ENCODE measurements around the gene PTPN12. TPM values are rescaled to one million over a fixed set of nuclear protein-coding genes. Genes with fewer than 3 reads are reported as not detected.

PTPN12 gene
- total and polyA plus RNA-seq, 3 experiments from 2014 or later = 4.8 to 12.5 (median 11.3) TPM

GRCh38 chr7:77619314-77619713, 82.2 kb downstream of the PTPN12 start:
- H3K27me3 ChIP-seq (ENCODE audit: insufficient read depth, low read length, poor library complexity, severe bottlenecking) = no peaks in the 10 kb centered on the region
- ChIA-PET CTCF (interaction anchor here (1.2 kb wide), 1 partner anchor 33 kb away, joined by 3 read pairs; no protein-coding TSS in a partner anchor), POLR2A (no interaction called here)
- Mint-ChIP-seq H3K27ac (no peak overlapping the region), H3K9me3 (no peaks in the 10 kb centered on the region), H3K36me3 (peaks cover 4 to 32% (median 13%) of the 10 kb centered on the region in 3 donors), H3K27me3 (no peaks in the 10 kb centered on the region), H3K4me1 (no peaks in the 10 kb centered on the region), H3K4me3 (no peak overlapping the region)
- H3K36me3 ChIP-seq (ENCODE audit: insufficient read depth, low read length) = no peaks in the 10 kb centered on the region
- H3K4me1 ChIP-seq (ENCODE audit: insufficient read depth, low read length) = no peaks in the 10 kb centered on the region
- DNase-seq = no peak
- H3K27ac ChIP-seq (ENCODE audit: low read depth, low read length) = no peak overlapping the region
- H3K4me3 ChIP-seq (ENCODE audit: low read length) = no peak overlapping the region
- H3K9me3 ChIP-seq (ENCODE audit: low read length) = no peaks in the 10 kb centered on the region

GRCh38 chr7:77626586-77627308, 89.7 kb downstream of the PTPN12 start:
- H3K4me1 ChIP-seq (ENCODE audit: insufficient read depth, low read length) = no peaks in the 10 kb centered on the region
- Mint-ChIP-seq H3K9me3 (no peaks in the 10 kb centered on the region), H3K27ac (no peak overlapping the region), H3K4me1 (no peaks in the 10 kb centered on the region), H3K36me3 (peaks cover 4 to 34% (median 10%) of the 10 kb centered on the region in 3 donors), H3K4me3 (no peak overlapping the region), H3K27me3 (no peaks in the 10 kb centered on the region)
- no peak overlapping the region for H3K27ac ChIP-seq (ENCODE audit: low read depth, low read length)
- no peaks in the 10 kb centered on the region for H3K9me3 ChIP-seq (ENCODE audit: low read length)
- CTCF ChIA-PET = interaction anchor here (1.8 kb wide), 1 partner anchor 25 kb away, joined by 4 read pairs; no protein-coding TSS in a partner anchor
- no peak for DNase-seq
- H3K4me3 ChIP-seq (ENCODE audit: low read length) = no peak overlapping the region
- no peaks in the 10 kb centered on the region for H3K27me3 ChIP-seq (ENCODE audit: insufficient read depth, low read length, poor library complexity, severe bottlenecking)
- POLR2A ChIA-PET = no interaction called here
- peaks cover 6% of the 10 kb centered on the region for H3K36me3 ChIP-seq (ENCODE audit: insufficient read depth, low read length)

GRCh38 chr7:77627309-77627676, 90.2 kb downstream of the PTPN12 start:
- H3K9me3 ChIP-seq (ENCODE audit: low read length) = no peaks in the 10 kb centered on the region
- no peaks in the 10 kb centered on the region for H3K4me1 ChIP-seq (ENCODE audit: insufficient read depth, low read length)
- peaks cover 4 to 30% (median 10%) of the 10 kb centered on the region in 3 donors for H3K36me3 Mint-ChIP-seq
- H3K27ac Mint-ChIP-seq = no peak overlapping the region
- no peaks in the 10 kb centered on the region for H3K27me3 ChIP-seq (ENCODE audit: insufficient read depth, low read length, poor library complexity, severe bottlenecking)
- no peaks in the 10 kb centered on the region for H3K9me3 Mint-ChIP-seq
- no peaks in the 10 kb centered on the region for H3K4me1 Mint-ChIP-seq
- H3K27me3 Mint-ChIP-seq = no peaks in the 10 kb centered on the region
- no peak overlapping the region for H3K4me3 ChIP-seq (ENCODE audit: low read length)
- no peak overlapping the region for H3K4me3 Mint-ChIP-seq
- CTCF ChIA-PET = interaction anchor here (1.3 kb wide), 1 partner anchor 28 kb away, joined by 3 read pairs; no protein-coding TSS in a partner anchor
- DNase-seq = no peak
- POLR2A ChIA-PET = no interaction called here
- H3K27ac ChIP-seq (ENCODE audit: low read depth, low read length) = no peak overlapping the region
- peaks cover 6% of the 10 kb centered on the region for H3K36me3 ChIP-seq (ENCODE audit: insufficient read depth, low read length)

- H3K36me3 ChIP-seq (ENCODE audit: insufficient read depth, low read length) = peaks cover 6% of the 10 kb centered on the region
- no peak overlapping the region for H3K27ac ChIP-seq (ENCODE audit: low read depth, low read length)
- H3K27me3 Mint-ChIP-seq = no peaks in the 10 kb centered on the region
- H3K27me3 ChIP-seq (ENCODE audit: insufficient read depth, low read length, poor library complexity, severe bottlenecking) = no peaks in the 10 kb centered on the region
- H3K27ac Mint-ChIP-seq = no peak overlapping the region
- H3K4me3 Mint-ChIP-seq = no peak overlapping the region
- peaks cover 0 to 28% (median 10%) of the 10 kb centered on the region in 3 donors for H3K36me3 Mint-ChIP-seq
- H3K9me3 Mint-ChIP-seq = no peaks in the 10 kb centered on the region
- no peak for DNase-seq
- H3K9me3 ChIP-seq (ENCODE audit: low read length) = no peaks in the 10 kb centered on the region
- CTCF ChIA-PET = no interaction called here
- no peaks in the 10 kb centered on the region for H3K4me1 Mint-ChIP-seq
- POLR2A ChIA-PET = no interaction called here
- no peak overlapping the region for H3K4me3 ChIP-seq (ENCODE audit: low read length)
- H3K4me1 ChIP-seq (ENCODE audit: insufficient read depth, low read length) = no peaks in the 10 kb centered on the region
Observed at GRCh38 chr7:77629797-77630196, 92.7 kb downstream of the PTPN12 start.

- Histone ChIP-seq H3K4me3 (ENCODE audit: low read length) (no peak overlapping the region), H3K4me1 (ENCODE audit: insufficient read depth, low read length) (no peaks in the 10 kb centered on the region), H3K9me3 (ENCODE audit: low read length) (no peaks in the 10 kb centered on the region), H3K27ac (ENCODE audit: low read depth, low read length) (no peak overlapping the region), H3K36me3 (ENCODE audit: insufficient read depth, low read length) (peaks cover 5% of the 10 kb centered on the region), H3K27me3 (ENCODE audit: insufficient read depth, low read length, poor library complexity, severe bottlenecking) (no peaks in the 10 kb centered on the region)
- no peaks in the 10 kb centered on the region for H3K4me1 Mint-ChIP-seq
- H3K36me3 Mint-ChIP-seq = peaks cover 0 to 26% (median 6%) of the 10 kb centered on the region in 3 donors
- ChIA-PET POLR2A (no interaction called here), CTCF (no interaction called here)
- H3K27me3 Mint-ChIP-seq = no peaks in the 10 kb centered on the region
- H3K9me3 Mint-ChIP-seq = no peaks in the 10 kb centered on the region
- H3K27ac Mint-ChIP-seq = no peak overlapping the region
- DNase-seq = no peak
- no peak overlapping the region for H3K4me3 Mint-ChIP-seq
Observed at GRCh38 chr7:77631820-77632219, 94.7 kb downstream of the PTPN12 start.

GRCh38 chr7:77644774-77645173, 107.7 kb downstream of the PTPN12 start:
- no peaks in the 10 kb centered on the region for H3K9me3 ChIP-seq (ENCODE audit: low read length)
- no peaks in the 10 kb centered on the region for H3K27me3 Mint-ChIP-seq
- H3K36me3 Mint-ChIP-seq = peaks cover 0 to 22% (median 11%) of the 10 kb centered on the region in 3 donors
- no peak overlapping the region for H3K27ac ChIP-seq (ENCODE audit: low read depth, low read length)
- CTCF ChIA-PET = interaction anchor here (0.6 kb wide), 1 partner anchor 12 kb away, joined by 3 read pairs; no protein-coding TSS in a partner anchor
- DNase-seq = no peak
- H3K4me1 Mint-ChIP-seq = peaks cover 0 to 4% (median 0%) of the 10 kb centered on the region in 3 donors
- H3K27ac Mint-ChIP-seq = peak overlapping the region in 1 of 8 donors; percentile 94
- POLR2A ChIA-PET = no interaction called here
- H3K27me3 ChIP-seq (ENCODE audit: insufficient read depth, low read length, poor library complexity, severe bottlenecking) = no peaks in the 10 kb centered on the region
- no peak overlapping the region for H3K4me3 Mint-ChIP-seq
- no peaks in the 10 kb centered on the region for H3K4me1 ChIP-seq (ENCODE audit: insufficient read depth, low read length)
- H3K36me3 ChIP-seq (ENCODE audit: insufficient read depth, low read length) = no peaks in the 10 kb centered on the region
- H3K9me3 Mint-ChIP-seq = no peaks in the 10 kb centered on the region
- no peak overlapping the region for H3K4me3 ChIP-seq (ENCODE audit: low read length)

GRCh38 chr7:77648742-77649338, 111.7 kb downstream of the PTPN12 start:
- ChIA-PET CTCF (interaction anchor here (1.4 kb wide), 1 partner anchor 111 kb away, joined by 7 read pairs; no protein-coding TSS in a partner anchor), POLR2A (no interaction called here)
- H3K9me3 Mint-ChIP-seq = no peaks in the 10 kb centered on the region
- H3K36me3 Mint-ChIP-seq = peaks cover 0 to 7% (median 5%) of the 10 kb centered on the region in 3 donors
- H3K27me3 Mint-ChIP-seq = no peaks in the 10 kb centered on the region
- Histone ChIP-seq H3K36me3 (ENCODE audit: insufficient read depth, low read length) (no peaks in the 10 kb centered on the region), H3K27me3 (ENCODE audit: insufficient read depth, low read length, poor library complexity, severe bottlenecking) (no peaks in the 10 kb centered on the region), H3K9me3 (ENCODE audit: low read length) (no peaks in the 10 kb centered on the region), H3K4me3 (ENCODE audit: low read length) (no peak overlapping the region), H3K4me1 (ENCODE audit: insufficient read depth, low read length) (no peaks in the 10 kb centered on the region), H3K27ac (ENCODE audit: low read depth, low read length) (no peak overlapping the region)
- no peak overlapping the region for H3K4me3 Mint-ChIP-seq
- no peak for DNase-seq
- peaks cover 0 to 4% (median 3%) of the 10 kb centered on the region in 3 donors for H3K4me1 Mint-ChIP-seq
- peak overlapping the region in 3 of 8 donors; percentile 38 to 89 (median 61) for H3K27ac Mint-ChIP-seq

- no peak overlapping the region for H3K4me3 ChIP-seq (ENCODE audit: low read length)
- H3K4me1 ChIP-seq (ENCODE audit: insufficient read depth, low read length) = no peaks in the 10 kb centered on the region
- H3K4me3 Mint-ChIP-seq = no peak overlapping the region
- peaks cover 0 to 4% (median 3%) of the 10 kb centered on the region in 3 donors for H3K4me1 Mint-ChIP-seq
- no peaks in the 10 kb centered on the region for H3K9me3 Mint-ChIP-seq
- CTCF ChIA-PET = interaction anchor here (0.6 to 1.4 kb wide), 2 partner anchors 25 to 110 kb away, joined by 3 to 7 read pairs; no protein-coding TSS in a partner anchor
- no peaks in the 10 kb centered on the region for H3K27me3 ChIP-seq (ENCODE audit: insufficient read depth, low read length, poor library complexity, severe bottlenecking)
- H3K9me3 ChIP-seq (ENCODE audit: low read length) = no peaks in the 10 kb centered on the region
- H3K36me3 Mint-ChIP-seq = peaks cover 0 to 4% (median 2%) of the 10 kb centered on the region in 3 donors
- no peaks in the 10 kb centered on the region for H3K27me3 Mint-ChIP-seq
- no peak overlapping the region for H3K27ac ChIP-seq (ENCODE audit: low read depth, low read length)
- H3K36me3 ChIP-seq (ENCODE audit: insufficient read depth, low read length) = no peaks in the 10 kb centered on the region
- DNase-seq = no peak
- POLR2A ChIA-PET = interaction anchor here (0.6 kb wide), 1 partner anchor 1252 kb away, joined by 3 read pairs; no protein-coding TSS in a partner anchor
- H3K27ac Mint-ChIP-seq = no peak overlapping the region
Observed at GRCh38 chr7:77649716-77650349, 112.7 kb downstream of the PTPN12 start.
